ENCODE results near the gene UNC13B.
"Not testable (repeated sequence)": the region's sequence is repeated elsewhere in the genome, so short reads cannot be mapped to it uniquely, and the experiment has no call there.

Gene UNC13B

GRCh38 chr9:35229066-35229778 is 67.4 kb downstream of the UNC13B start:
- DNase-seq: no peak

- no peak for DNase-seq
Measured at GRCh38 chr9:35229779-35230143, 68.0 kb downstream of the UNC13B start.

GRCh38 chr9:35232867-35233544 is 71.2 kb downstream of the UNC13B start:
- no peak for DNase-seq

GRCh38 chr9:35236692-35237091 is 74.9 kb downstream of the UNC13B start:
- no peak for DNase-seq

- DNase-seq: no peak
Measured at GRCh38 chr9:35237311-35237710, 75.5 kb downstream of the UNC13B start.

GRCh38 chr9:35245945-35246344 is 84.1 kb downstream of the UNC13B start:
- not testable (repeated sequence) for DNase-seq

- DNase-seq: no peak
Measured at GRCh38 chr9:35253075-35253474, 91.3 kb downstream of the UNC13B start.

- DNase-seq: no peak
Measured at GRCh38 chr9:35254237-35254636, 92.4 kb downstream of the UNC13B start.

- no peak for DNase-seq
Measured at GRCh38 chr9:35254984-35255857, 93.4 kb downstream of the UNC13B start.

- no peak for DNase-seq
Measured at GRCh38 chr9:35257986-35258659, 96.3 kb downstream of the UNC13B start.

GRCh38 chr9:35258660-35259474 is 97.1 kb downstream of the UNC13B start:
- DNase-seq: no peak

GRCh38 chr9:35260186-35260585 is 98.4 kb downstream of the UNC13B start:
- no peak for DNase-seq

- DNase-seq: no peak
Measured at GRCh38 chr9:35262064-35262463, 100.3 kb downstream of the UNC13B start.

GRCh38 chr9:35267710-35268109 is 105.9 kb downstream of the UNC13B start:
- DNase-seq: no peak

- no peak for DNase-seq
Measured at GRCh38 chr9:35269919-35270318, 108.1 kb downstream of the UNC13B start.

GRCh38 chr9:35271637-35272036 is 109.8 kb downstream of the UNC13B start:
- DNase-seq: no peak

- DNase-seq: no peak
Measured at GRCh38 chr9:35272989-35273388, 111.2 kb downstream of the UNC13B start.

- no peak for DNase-seq
Measured at GRCh38 chr9:35273591-35273990, 111.8 kb downstream of the UNC13B start.

- no peak for DNase-seq
Measured at GRCh38 chr9:35274993-35275392, 113.2 kb downstream of the UNC13B start.

GRCh38 chr9:35277171-35277520 is 115.3 kb downstream of the UNC13B start:
- DNase-seq: no peak

GRCh38 chr9:35277628-35278359 is 116.0 kb downstream of the UNC13B start:
- DNase-seq: no peak

- DNase-seq: no peak
Measured at GRCh38 chr9:35279946-35280345, 118.1 kb downstream of the UNC13B start.
